T-helper 1 cell treated with Interleukin-12 subunit alpha and Interleukin-12 subunit beta and Interleukin-4 antibody, amounts not matched to agents 30 ng/mL and 1 ng/mL, for 36 hours (primary cell): ENCODE results near the gene BRINP1. TPM values are rescaled to one million over a fixed set of nuclear protein-coding genes. Genes with fewer than 3 reads are reported as not detected.

Experiments
- intact Hi-C: fragments of 100-400 bp; cut with micrococcal nuclease; formaldehyde crosslinking; loops from one replicate; pipeline ENCODE4 v1.15.1; 2024
- total RNA-seq: library from RNA; stranded (reverse); gene quantifications from 2 replicates; pipeline ENCODE4 v1.2.3, GENCODE V29; 2022

Gene BRINP1
- total RNA-seq, 1 donor from 2014 or later, result not detected

GRCh38 chr9:119349351-119349825, 19.8 kb downstream of the BRINP1 start:
- intact Hi-C loops, result no loop called here

- intact Hi-C loops, result no loop called here
These were observed 25.9 kb downstream of the BRINP1 start for GRCh38 chr9:119343059-119343990.

- intact Hi-C loops, result no loop called here
These were observed 30.2 kb downstream of the BRINP1 start for GRCh38 chr9:119339056-119339455.

GRCh38 chr9:119337573-119337972, 31.7 kb downstream of the BRINP1 start:
- intact Hi-C loops, result no loop called here

GRCh38 chr9:119334745-119335144, 34.5 kb downstream of the BRINP1 start:
- intact Hi-C loops, result no loop called here

GRCh38 chr9:119333507-119334229, 35.6 kb downstream of the BRINP1 start:
- intact Hi-C loops, result no loop called here

GRCh38 chr9:119332522-119332921, 36.7 kb downstream of the BRINP1 start:
- intact Hi-C loops, result no loop called here

GRCh38 chr9:119322184-119322583, 47.1 kb downstream of the BRINP1 start:
- intact Hi-C loops, result no loop called here

GRCh38 chr9:119318371-119318770, 50.9 kb downstream of the BRINP1 start:
- intact Hi-C loops, result no loop called here

GRCh38 chr9:119313846-119314245, 55.4 kb downstream of the BRINP1 start:
- intact Hi-C loops, result no loop called here

GRCh38 chr9:119310741-119311140, 58.5 kb downstream of the BRINP1 start:
- intact Hi-C loops, result no loop called here

GRCh38 chr9:119307471-119307870, 61.8 kb downstream of the BRINP1 start:
- intact Hi-C loops, result no loop called here

- intact Hi-C loops, result no loop called here
These were observed 64.7 kb downstream of the BRINP1 start for GRCh38 chr9:119304555-119304954.

GRCh38 chr9:119302988-119303698, 66.1 kb downstream of the BRINP1 start:
- intact Hi-C loops, result no loop called here

GRCh38 chr9:119298076-119298853, 71.0 kb downstream of the BRINP1 start:
- intact Hi-C loops, result no loop called here

- intact Hi-C loops, result no loop called here
These were observed 77.7 kb downstream of the BRINP1 start for GRCh38 chr9:119291554-119291953.

GRCh38 chr9:119289740-119290433, 79.3 kb downstream of the BRINP1 start:
- intact Hi-C loops, result loop anchor here (1.0 kb wide), 2 partner anchors 1507 to 1646 kb away; no protein-coding TSS in a partner anchor

- intact Hi-C loops, result no loop called here
These were observed 84.5 kb downstream of the BRINP1 start for GRCh38 chr9:119284587-119285337.

GRCh38 chr9:119284118-119284517, 85.1 kb downstream of the BRINP1 start:
- intact Hi-C loops, result no loop called here
